PC-9 (cell line): ENCODE data around the gene KIF21B. TPM values are rescaled to one million over a fixed set of nuclear protein-coding genes. Genes with fewer than 3 reads are reported as not detected.

Experiments
- BruUV-seq: library from RNA; stranded (reverse); fragments of 400-500 nt; replicated peaks from 2 replicates; lab custom pipeline; 2021; lab: Mats Ljungman, UMichigan
- CTCF ChIA-PET: fragments of 300-600 bp; sonication (Branson Sonifier 250); formaldehyde crosslinking; loops from one replicate; lab custom pipeline; 2022; ENCODE audit warnings: antibody characterized with exemption; lab: Charles Lee
- POLR2A ChIA-PET: fragments of 300-600 bp; sonication (Branson Sonifier 250); formaldehyde crosslinking; loops from one replicate; lab custom pipeline; 2022; ENCODE audit warnings: antibody characterized with exemption; ENCODE audit not compliant: unreplicated experiment; lab: Charles Lee
- DNase-seq, 2 experiments: peaks; one replicate each; pipeline versions ENCODE4 v3.0.0 to v3.0.0-alpha.2; 2015 to 2022; ENCODE audit warnings: mixed read lengths in 1 of 2
- H2AFZ ChIP-seq: fragments of 200-600 bp; sonication (generic); 2 replicates; pipeline ENCODE4 v1.8.1; 2017; ENCODE audit warnings: antibody characterized with exemption
- H3F3A ChIP-seq: fragments of 200-600 bp; sonication (generic); 2 replicates; pipeline ENCODE4 v1.8.1; 2017; ENCODE audit warnings: antibody characterized with exemption, mild to moderate bottlenecking, low read depth; ENCODE audit not compliant: insufficient read depth
- H3K27ac ChIP-seq: fragments of 200-600 bp; sonication (generic); 2 replicates; pipeline ENCODE4 v1.6.1; 2016; ENCODE audit warnings: mixed run types
- H3K27me3 ChIP-seq: fragments of 200-600 bp; sonication (generic); 2 replicates; pipeline ENCODE4 v1.6.1; 2016; ENCODE audit warnings: low read depth, mixed run types; ENCODE audit not compliant: insufficient read depth
- H3K36me3 ChIP-seq: fragments of 200-600 bp; sonication (generic); 2 replicates; pipeline ENCODE4 v1.6.1; 2016; ENCODE audit warnings: low read depth, mixed run types
- H3K4me1 ChIP-seq: fragments of 200-600 bp; sonication (generic); replicated peaks from 2 replicates; pipeline ENCODE4 v1.6.1; 2016; ENCODE audit warnings: mixed run types; ENCODE audit not compliant: insufficient read depth
- H3K4me2 ChIP-seq: fragments of 200-600 bp; sonication (generic); 2 replicates; pipeline ENCODE4 v1.6.1; 2017; ENCODE audit warnings: mixed run types
- H3K4me3 ChIP-seq: fragments of 200-600 bp; sonication (generic); 2 replicates; pipeline ENCODE4 v1.6.1; 2016; ENCODE audit warnings: mixed run types
- H3K79me2 ChIP-seq: fragments of 200-600 bp; sonication (generic); 2 replicates; pipeline ENCODE4 v1.6.1; 2017; ENCODE audit warnings: low read depth, mixed run types
- H3K9me2 ChIP-seq: fragments of 200-600 bp; sonication (generic); 2 replicates; pipeline ENCODE4 v1.8.1; 2017; ENCODE audit warnings: mild to moderate bottlenecking; ENCODE audit not compliant: insufficient read depth
- H3K9me3 ChIP-seq: fragments of 200-600 bp; sonication (generic); 2 replicates; pipeline ENCODE4 v1.8.1; 2016; ENCODE audit warnings: low read depth; ENCODE audit not compliant: insufficient read depth
- H4K20me1 ChIP-seq: fragments of 200-600 bp; sonication (generic); 2 replicates; pipeline ENCODE4 v1.8.1; 2017; ENCODE audit not compliant: insufficient read depth
- EZH2 ChIP-seq: fragments of 200-600 bp; sonication (generic); IDR thresholded peaks from 2 replicates; pipeline ENCODE4 v1.8.0; 2017; ENCODE audit warnings: antibody characterized with exemption, low read depth
- intact Hi-C: fragments of 100-400 bp; cut with micrococcal nuclease; formaldehyde crosslinking; loops from one replicate; pipeline ENCODE4 v1.10.0; 2022; ENCODE audit not compliant: unreplicated experiment
- total RNA-seq: library from RNA; stranded (reverse); gene quantifications from 2 replicates; pipeline ENCODE4 v1.2.3, GENCODE V29; 2021
- TF ChIP-seq, protein P1 (sequence below): fragments of 200-600 bp; sonication (generic); conservative IDR thresholded peaks from 2 replicates; pipeline ENCODE4 v1.6.1; 2017; ENCODE audit warnings: mixed run types, antibody characterized with exemption, mild to moderate bottlenecking, moderate library complexity

KIF21B gene
- total RNA-seq, 1 experiment from 2014 or later = 3.7 TPM

GRCh38 chr1:201051399-201051798 is 27.9 kb upstream of the KIF21B start:
- H3K9me3 ChIP-seq = no peaks in the 10 kb centered on the region
- peaks cover 96% of the 10 kb centered on the region for H3K27me3 ChIP-seq
- ChIA-PET CTCF (no interaction called here), POLR2A (no interaction called here)
- H3K79me2 ChIP-seq = no peaks in the 10 kb centered on the region
- TF ChIP-seq EZH2 = no peak
- TF ChIP-seq, protein P1, sequence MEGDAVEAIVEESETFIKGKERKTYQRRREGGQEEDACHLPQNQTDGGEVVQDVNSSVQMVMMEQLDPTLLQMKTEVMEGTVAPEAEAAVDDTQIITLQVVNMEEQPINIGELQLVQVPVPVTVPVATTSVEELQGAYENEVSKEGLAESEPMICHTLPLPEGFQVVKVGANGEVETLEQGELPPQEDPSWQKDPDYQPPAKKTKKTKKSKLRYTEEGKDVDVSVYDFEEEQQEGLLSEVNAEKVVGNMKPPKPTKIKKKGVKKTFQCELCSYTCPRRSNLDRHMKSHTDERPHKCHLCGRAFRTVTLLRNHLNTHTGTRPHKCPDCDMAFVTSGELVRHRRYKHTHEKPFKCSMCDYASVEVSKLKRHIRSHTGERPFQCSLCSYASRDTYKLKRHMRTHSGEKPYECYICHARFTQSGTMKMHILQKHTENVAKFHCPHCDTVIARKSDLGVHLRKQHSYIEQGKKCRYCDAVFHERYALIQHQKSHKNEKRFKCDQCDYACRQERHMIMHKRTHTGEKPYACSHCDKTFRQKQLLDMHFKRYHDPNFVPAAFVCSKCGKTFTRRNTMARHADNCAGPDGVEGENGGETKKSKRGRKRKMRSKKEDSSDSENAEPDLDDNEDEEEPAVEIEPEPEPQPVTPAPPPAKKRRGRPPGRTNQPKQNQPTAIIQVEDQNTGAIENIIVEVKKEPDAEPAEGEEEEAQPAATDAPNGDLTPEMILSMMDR = no peak
- no TSS peak for BruUV-seq
- no peaks in the 10 kb centered on the region for H4K20me1 ChIP-seq
- H3K4me1 ChIP-seq = no peaks in the 10 kb centered on the region
- H3K36me3 ChIP-seq = no peaks in the 10 kb centered on the region
- no peaks in the 10 kb centered on the region for H3F3A ChIP-seq
- H3K27ac ChIP-seq = no peak overlapping the region
- no peaks in the 10 kb centered on the region for H3K9me2 ChIP-seq
- intact Hi-C loops = no loop called here
- H2AFZ ChIP-seq = no peak overlapping the region
- no peak overlapping the region for H3K4me2 ChIP-seq
- DNase-seq = no peak
- no peak overlapping the region for H3K4me3 ChIP-seq

GRCh38 chr1:201050515-201051277 is 27.2 kb upstream of the KIF21B start:
- ChIA-PET POLR2A (no interaction called here), CTCF (no interaction called here)
- H3K4me1 ChIP-seq = no peaks in the 10 kb centered on the region
- no peak for DNase-seq
- no TSS peak for BruUV-seq
- H3F3A ChIP-seq = no peaks in the 10 kb centered on the region
- TF ChIP-seq, protein P1 = no peak
- no peak for TF ChIP-seq EZH2
- no peak overlapping the region for H2AFZ ChIP-seq
- peaks cover 93% of the 10 kb centered on the region for H3K27me3 ChIP-seq
- no peaks in the 10 kb centered on the region for H3K36me3 ChIP-seq
- no peak overlapping the region for H3K4me3 ChIP-seq
- no peak overlapping the region for H3K27ac ChIP-seq
- intact Hi-C loops = no loop called here
- H3K79me2 ChIP-seq = no peaks in the 10 kb centered on the region
- H3K9me3 ChIP-seq = no peaks in the 10 kb centered on the region
- H3K4me2 ChIP-seq = no peak overlapping the region
- H4K20me1 ChIP-seq = no peaks in the 10 kb centered on the region
- no peaks in the 10 kb centered on the region for H3K9me2 ChIP-seq

DNA sequence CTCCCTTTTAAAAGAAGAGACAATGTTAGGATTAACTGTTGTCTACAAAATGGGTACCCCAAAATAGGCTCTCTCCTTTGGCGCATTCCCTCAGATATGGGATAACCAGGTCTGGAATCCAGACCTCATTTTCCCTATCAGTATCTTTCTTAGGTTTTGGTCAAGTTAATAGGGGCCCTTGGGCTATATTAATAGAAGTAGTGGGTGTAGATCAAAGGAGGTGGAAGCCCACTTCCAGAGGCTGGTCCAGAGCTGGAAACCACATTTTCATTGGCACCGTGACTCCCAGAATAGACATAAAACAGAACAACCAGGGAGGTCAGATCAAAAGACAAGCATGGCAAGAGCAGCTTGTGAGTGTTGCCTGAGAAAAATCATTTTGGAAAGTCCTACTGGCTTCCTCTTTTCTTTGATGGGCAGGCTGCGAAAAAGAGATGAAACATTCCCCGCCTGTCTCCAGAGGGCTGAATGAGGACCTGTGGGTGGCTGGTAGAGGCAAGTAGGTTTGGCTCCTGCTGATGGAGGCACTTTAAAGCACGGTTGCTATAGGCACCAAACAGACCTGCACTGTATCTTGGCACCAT is 25.8 kb upstream of the KIF21B start:
- Histone ChIP-seq H3K4me2 (no peak overlapping the region), H3F3A (no peaks in the 10 kb centered on the region), H3K27me3 (peaks cover 82% of the 10 kb centered on the region), H3K4me1 (no peaks in the 10 kb centered on the region), H3K27ac (no peak overlapping the region), H3K79me2 (no peaks in the 10 kb centered on the region), H3K9me3 (no peaks in the 10 kb centered on the region), H3K9me2 (no peaks in the 10 kb centered on the region), H3K4me3 (no peak overlapping the region), H2AFZ (no peak overlapping the region), H4K20me1 (no peaks in the 10 kb centered on the region), H3K36me3 (no peaks in the 10 kb centered on the region)
- CTCF ChIA-PET = no interaction called here
- intact Hi-C loops = no loop called here
- TF ChIP-seq EZH2 = no peak
- TF ChIP-seq, protein P1 = no peak
- DNase-seq = no peak
- no TSS peak for BruUV-seq
- POLR2A ChIA-PET = no interaction called here
